HG02943 (cell line): ENCODE results near the gene CYB5A.

Experiments used
- ATAC-seq: cut with Tn5 transposase; IDR thresholded peaks from one replicate; pipeline ENCODE4 v1.9.1; 2021; ENCODE audit warnings: mild to moderate bottlenecking, low read depth, moderate library complexity; ENCODE audit not compliant: unreplicated experiment

The CYB5A gene

GRCh38 chr18:74251297-74252038 lies 40.3 kb downstream of the CYB5A start:
- no peak for ATAC-seq

GRCh38 chr18:74250131-74250530 lies 41.6 kb downstream of the CYB5A start:
- no peak for ATAC-seq

GRCh38 chr18:74249181-74249968 lies 42.4 kb downstream of the CYB5A start:
- no peak for ATAC-seq

- peak; percentile 90 for ATAC-seq
Observed at GRCh38 chr18:74248595-74248994, 43.2 kb downstream of the CYB5A start.

- no peak for ATAC-seq
Observed at GRCh38 chr18:74248189-74248588, 43.6 kb downstream of the CYB5A start.

- no peak for ATAC-seq
Observed at GRCh38 chr18:74244554-74244953, 47.2 kb downstream of the CYB5A start.

GRCh38 chr18:74243127-74243526 lies 48.6 kb downstream of the CYB5A start:
- ATAC-seq, result no peak

- no peak for ATAC-seq
Observed at GRCh38 chr18:74242438-74243096, 49.2 kb downstream of the CYB5A start.

GRCh38 chr18:74241970-74242369 lies 49.8 kb downstream of the CYB5A start:
- no peak for ATAC-seq

GRCh38 chr18:74241426-74241825 lies 50.3 kb downstream of the CYB5A start:
- no peak for ATAC-seq

- no peak for ATAC-seq
Observed at GRCh38 chr18:74239567-74239966, 52.2 kb downstream of the CYB5A start.

GRCh38 chr18:74234326-74235171 lies 57.2 kb downstream of the CYB5A start:
- ATAC-seq, result no peak

GRCh38 chr18:74233933-74234325 lies 57.8 kb downstream of the CYB5A start:
- ATAC-seq, result no peak

- ATAC-seq, result no peak
Observed at GRCh38 chr18:74230922-74231714, 60.6 kb downstream of the CYB5A start.

GRCh38 chr18:74229891-74230290 lies 61.9 kb downstream of the CYB5A start:
- no peak for ATAC-seq

GRCh38 chr18:74229005-74229404 lies 62.8 kb downstream of the CYB5A start:
- no peak for ATAC-seq

- no peak for ATAC-seq
Observed at GRCh38 chr18:74228312-74228711, 63.5 kb downstream of the CYB5A start.

GRCh38 chr18:74226666-74227065 lies 65.1 kb downstream of the CYB5A start:
- ATAC-seq, result no peak

GRCh38 chr18:74226156-74226555 lies 65.6 kb downstream of the CYB5A start:
- ATAC-seq, result no peak
